GM19035 (cell line): ENCODE results near the gene BTG2.

Experiments
- ATAC-seq: cut with Tn5 transposase; IDR thresholded peaks from one replicate; pipeline ENCODE4 v1.9.1; 2021; ENCODE audit not compliant: unreplicated experiment

Gene BTG2

DNA sequence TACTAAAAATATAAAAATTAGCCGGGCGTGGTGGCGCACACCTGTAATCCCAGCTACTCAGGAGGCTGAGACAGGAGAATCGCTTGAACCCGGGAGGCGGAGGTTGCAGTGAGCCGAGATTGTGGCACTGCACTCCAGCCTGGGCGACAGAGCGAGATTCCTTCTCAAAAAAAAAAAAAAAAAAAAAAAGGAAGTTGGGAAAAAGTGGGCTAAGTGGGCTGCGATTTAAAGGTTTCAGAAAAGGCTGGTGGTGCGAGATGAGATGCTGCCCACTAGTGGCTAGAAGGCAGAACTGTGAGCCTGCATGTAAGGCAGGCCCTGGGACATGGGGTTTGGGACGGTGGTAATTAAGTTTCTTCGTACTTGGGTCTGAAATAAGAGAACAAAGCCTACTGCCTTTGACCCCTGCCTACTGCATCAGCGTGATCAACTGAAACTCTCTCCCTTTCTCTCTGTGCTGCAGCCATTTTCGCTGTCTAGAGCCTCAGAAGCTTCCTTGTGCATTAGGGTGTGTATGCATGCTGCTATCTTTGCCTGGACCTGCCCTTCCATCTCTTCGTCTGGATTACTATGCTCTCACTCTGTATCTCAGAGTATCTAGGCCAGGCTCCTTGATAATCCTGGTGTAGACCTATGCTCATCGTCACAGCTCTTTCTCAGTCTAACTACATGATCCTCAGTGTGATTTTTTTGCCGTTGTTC lies 33.2 kb downstream of the BTG2 start:
- ATAC-seq, result no peak

DNA sequence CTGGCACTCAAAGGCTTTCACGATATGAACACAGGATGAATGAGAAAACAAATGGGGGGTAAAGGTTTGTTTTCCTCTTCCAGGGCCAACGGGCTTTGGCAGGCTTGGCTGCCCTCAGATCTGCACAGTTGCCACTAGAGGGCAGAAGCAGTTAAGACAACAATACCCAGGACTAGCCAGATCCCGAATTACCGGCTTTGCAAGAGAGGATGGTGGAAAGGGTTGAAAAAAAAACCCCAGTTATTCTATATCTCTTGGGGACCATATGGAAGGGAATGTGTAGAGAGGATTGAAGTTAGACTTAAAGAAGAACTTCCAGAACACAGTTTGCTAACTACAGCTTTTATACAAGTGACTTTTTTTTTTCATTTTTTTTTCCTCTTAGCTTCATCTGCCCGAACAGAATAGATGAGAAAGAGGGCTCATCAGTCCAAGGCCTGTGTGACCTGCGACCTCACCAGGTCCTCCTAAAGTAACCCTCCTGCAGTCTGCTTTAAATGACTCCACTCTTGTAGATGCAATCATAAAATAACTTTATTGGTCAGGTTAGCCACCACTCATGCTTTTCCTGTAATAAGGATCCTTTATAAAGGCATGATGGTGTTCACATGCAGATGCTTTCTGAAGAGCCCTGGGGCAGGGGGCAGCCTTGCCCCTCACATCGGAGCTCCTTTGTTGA lies 34.9 kb downstream of the BTG2 start:
- ATAC-seq, result no peak

DNA sequence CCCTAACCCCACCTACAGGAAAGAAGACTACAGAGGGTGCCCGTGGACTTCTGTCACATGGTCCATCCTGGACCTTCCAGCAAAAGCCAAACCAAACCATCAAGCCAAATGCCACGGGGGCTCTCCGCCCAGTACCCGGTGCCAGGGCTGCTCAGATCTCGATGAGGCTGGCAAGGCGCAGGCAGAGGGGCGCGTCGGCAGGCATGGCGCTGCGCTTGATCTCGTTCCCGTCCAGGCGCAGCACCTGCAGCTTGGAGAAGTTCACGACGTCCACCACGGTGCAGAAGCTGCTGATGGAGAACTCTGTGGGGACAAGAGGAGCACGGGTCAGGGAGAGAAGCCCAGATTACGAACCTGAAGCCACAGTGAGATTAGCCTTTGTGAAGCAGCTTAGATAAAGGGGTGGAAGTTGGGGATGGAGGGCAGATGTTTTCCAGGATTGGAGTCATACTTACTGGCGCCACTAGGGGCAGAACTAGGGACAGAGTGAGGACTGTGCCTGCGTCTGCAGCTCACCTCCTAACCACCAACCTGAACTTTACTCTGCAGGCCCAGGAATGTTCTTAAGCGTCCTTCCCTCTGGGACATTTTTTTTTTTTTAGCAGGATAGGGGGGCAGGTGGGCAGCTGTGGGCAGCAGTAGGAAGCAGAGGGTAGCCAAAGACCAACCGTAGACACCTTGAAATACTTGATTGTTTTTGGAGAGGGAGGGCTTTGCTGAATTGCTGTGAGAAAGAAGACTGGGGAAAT lies 37.0 kb downstream of the BTG2 start:
- no peak for ATAC-seq

DNA sequence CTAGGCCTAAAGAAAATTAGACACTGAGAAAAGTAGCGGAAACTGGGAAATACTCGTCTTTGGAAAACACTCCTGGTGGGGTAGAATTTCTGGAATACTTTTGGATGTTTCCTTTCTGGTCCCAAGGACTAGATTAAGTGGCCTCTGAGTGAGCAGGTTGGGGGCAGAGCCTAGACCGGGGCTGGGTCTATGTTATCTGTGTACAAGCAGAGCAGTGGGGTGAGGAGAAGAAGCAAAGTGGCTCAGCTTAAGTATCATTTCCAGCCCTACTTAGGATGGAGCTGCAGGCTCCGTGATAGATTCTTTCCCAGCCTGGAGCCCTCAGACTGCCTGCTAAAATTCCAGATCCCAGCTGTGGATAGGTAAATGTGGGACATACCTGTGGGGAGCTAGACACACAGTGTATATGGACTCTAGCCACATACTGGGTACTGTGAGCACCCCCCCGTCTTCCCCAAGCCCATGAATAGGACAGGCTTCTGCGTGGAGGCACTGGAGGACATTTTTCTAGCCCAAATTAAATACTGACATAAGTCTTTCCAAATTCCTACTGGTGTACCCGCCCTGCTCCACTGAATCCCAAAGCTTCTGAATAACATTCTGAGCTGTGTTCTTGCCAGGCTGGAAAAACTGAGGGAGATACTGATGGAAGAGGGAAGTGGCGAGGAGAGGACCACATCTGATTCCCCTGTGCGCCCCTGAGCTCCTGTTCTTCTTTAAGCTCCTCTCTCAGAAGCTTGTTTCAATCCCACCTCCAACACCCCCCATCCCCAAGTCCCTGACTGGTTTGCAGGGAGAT lies 38.8 kb downstream of the BTG2 start:
- no peak for ATAC-seq

DNA sequence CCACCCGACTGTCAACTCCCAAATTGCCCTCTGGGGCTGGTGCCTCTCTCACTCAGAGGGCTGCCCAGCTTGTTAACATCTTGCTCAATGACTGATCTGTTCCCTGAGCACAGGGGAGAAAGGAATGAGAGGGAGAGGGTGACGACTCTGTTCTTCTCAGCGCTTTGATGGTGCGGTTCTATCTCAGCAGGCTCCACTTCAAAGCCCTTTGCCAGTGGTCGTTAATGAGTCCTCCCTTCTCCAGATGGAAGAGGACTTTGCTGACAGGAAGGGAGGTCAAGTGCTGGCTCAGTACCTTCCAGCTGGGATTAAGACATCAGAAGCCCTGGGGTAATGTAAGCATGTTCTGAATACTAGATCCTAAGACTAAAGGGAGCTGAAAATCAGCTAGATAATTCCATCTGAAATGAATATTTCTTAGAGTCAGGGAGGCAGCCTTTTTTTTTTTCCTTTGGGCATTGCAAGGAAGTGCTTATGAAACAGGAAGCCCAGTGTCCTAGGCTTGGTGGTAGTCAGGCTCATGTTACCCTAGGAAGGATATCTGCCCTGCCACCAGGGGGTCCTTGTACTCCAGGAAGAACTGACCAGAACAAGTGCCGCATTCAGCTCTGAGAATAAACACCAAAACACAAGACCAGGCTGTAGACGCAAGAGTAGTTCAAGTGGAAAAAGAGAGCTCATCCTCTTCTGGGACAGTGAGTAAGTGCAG lies 40.9 kb downstream of the BTG2 start:
- no peak for ATAC-seq

DNA sequence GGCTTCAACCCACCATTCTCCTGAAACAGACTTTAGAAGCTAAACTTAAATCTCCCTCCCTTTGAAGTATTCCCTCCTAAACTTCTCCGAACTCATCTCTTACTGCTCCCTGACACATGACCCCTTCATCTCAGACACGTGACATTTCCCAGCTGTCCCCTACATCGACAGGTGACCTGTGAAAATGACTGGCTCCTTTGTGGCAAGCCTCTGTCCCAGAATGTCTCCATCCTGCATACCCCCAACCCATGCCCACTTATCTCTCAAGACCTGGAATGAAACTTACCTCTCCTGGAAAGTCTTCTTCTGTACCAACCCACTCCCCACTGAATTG lies 41.4 kb downstream of the BTG2 start:
- ATAC-seq, result no peak

DNA sequence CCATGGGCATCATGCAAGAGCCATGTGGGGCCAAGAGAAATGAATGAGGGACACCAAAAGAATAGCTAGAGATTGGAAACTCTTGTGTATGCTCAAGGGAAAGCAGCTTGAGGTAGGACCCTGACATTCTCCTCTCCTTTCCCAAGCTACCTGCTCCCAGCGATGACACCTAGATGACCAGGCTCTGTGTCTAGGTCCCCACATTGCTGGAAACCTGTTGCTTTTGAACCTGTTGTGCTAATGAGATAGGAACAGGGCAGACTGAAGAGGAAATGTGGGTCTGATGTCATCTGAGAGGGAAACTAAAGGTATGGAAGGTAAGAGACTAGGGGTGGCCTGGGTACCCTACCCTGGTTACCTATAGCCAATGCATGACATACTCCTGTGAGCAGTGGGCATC lies 43.8 kb downstream of the BTG2 start:
- no peak for ATAC-seq

DNA sequence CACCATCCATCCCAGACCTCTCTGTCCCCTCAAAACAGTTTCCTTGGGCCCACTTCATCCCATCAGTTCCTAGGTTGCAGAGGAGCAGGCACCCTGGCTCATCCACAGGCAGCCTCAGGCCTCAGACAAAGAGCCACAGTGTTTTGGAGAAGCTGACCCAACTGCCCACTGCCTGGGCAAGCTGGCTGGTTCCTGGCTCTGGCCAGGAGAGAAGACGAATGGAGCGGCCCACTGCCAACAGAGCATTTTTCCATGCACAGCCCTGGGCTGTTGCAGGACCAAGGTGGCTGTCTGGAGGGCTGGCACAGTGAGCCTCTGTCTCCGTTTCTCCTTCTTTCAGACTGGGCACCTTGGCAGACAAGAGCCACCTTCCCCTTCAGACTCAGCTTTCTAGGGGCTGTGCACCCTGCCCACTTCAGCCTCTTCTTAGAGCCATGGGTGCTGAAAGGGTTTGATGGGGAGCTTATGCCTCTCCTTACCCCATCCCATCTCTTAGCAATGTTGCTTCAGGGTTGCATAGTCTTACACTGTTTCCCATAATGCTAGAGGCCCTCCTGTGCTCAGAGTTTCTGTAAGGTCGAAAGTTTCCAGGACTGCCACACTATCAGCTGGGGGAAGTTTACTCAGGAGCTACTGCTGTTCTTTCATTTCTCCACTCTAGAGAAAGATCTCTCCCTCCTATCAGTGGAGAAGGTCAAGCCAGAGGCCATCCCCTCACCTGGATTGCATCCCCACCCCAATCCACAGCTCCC lies 44.6 kb downstream of the BTG2 start:
- no peak for ATAC-seq

DNA sequence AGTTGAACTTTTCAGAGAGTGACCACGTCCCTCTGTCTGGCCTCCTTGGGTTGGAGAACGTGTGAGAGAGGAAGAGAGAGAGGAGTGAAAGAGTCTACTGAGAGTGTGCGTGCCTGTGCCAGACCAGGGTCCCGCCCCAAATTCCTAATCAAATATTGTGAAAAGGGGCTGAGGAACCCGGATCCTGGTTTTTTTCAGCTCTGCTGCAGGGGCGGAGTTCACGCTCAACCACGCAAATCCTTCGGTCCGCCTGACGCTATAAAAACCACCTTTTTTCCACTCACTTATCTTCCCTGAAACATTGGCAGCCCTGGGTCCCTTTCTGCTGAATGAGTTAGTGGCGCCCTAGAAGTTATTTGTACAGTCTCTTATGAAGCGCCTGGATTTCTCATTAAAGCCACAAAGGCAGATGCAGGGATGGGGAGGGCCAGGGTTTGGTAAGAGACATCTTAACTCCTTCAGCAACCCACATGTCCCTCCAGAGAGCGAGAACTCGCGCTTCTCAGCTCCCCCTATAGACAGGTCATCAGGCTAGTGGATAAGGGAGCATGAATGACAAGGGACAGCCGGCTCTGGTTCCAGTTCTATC lies 45.8 kb downstream of the BTG2 start, which contains the start of gene FMOD:
FMOD (minus strand) TSS at position 86 of the 589 bp plus-strand sequence. CDS start 2,852 bp downstream, outside the sequence.
- ATAC-seq, result no peak

DNA sequence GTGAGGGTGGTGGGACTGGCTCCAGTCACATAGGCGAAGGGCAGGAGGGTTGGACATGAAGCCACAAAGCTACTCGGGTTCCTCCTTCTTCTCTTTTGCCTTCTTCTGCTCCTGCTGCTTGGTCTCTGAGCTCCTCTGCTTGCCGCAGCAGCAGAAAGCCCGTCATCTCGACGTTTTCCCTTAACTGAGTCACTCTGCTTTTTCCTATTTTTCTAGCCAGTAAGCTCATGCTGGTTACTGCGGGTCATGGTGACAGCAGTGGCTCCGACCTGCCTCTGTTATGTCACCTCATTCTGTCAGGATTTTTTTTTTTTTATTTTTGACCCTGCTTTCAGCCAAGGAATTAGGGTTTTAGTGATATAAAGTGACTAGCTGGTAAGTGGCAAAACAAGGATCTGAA lies 48.2 kb downstream of the BTG2 start:
- no peak for ATAC-seq

DNA sequence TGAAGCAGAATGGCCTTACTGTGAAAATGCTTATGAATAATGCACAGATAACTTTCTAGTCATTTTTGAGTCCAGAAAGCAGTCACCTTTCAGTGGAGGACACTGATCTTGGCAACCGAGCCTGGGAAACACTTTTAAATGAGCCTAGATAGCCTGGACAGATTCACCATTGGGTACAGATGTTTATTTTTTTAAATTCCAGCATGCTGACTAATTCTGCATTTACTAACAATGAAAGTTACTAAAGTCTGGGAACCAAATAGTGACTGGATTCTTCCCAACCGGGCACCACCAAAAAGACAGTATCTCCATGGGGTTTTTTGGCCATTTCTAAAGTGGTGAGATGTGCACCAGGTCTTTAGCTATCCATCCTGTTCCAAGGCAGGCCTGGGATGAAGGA lies 48.9 kb downstream of the BTG2 start:
- no peak for ATAC-seq

DNA sequence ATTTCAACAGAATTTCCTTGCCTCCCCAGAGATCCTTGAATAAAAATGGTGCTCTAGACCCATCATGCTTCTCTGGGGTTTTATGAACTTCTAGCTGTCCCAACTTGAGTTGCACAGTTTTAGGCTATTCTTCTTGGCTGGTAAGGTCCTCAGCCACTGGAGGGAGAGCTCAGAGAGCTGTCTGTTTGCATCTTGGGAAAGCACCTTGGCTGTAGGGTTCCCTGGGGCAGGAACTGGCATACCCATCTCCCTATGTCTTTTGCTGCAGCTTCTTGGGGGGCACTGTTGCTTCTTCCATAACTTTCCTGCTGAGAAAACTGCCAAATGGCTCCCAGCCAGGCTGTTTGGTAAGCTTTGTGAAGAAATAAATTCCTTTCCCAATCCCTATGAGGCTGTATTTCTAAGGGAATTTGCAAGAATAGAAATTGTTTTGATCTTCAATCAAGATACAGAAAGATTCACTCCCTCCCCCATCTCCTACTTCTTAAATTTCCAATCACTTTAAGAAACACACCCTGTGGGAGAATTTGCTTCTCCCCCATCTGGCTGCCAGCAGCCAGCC lies 53.8 kb downstream of the BTG2 start:
- no peak for ATAC-seq
